WTC11 (cell line): ENCODE data around the gene TMCC2. TPM values are rescaled to one million over a fixed set of nuclear protein-coding genes. Genes with fewer than 3 reads are reported as not detected.

Experiments
- ATAC-seq: fragments of 200-7000 bp; cut with Tn5 transposase; 2 replicates; pipeline ENCODE4 v1.10.0; 2021; ENCODE audit warnings: mild to moderate bottlenecking, moderate library complexity
- Bru-seq: library from RNA; stranded (reverse); fragments of 400-500 nt; gene quantifications from one replicate; lab custom pipeline; 2021; lab: Mats Ljungman, UMichigan
- CTCF ChIA-PET: fragments of 300-600 bp; sonication (Branson Sonifier 250); formaldehyde crosslinking; loops from one replicate; lab custom pipeline; 2021; ENCODE audit warnings: antibody characterized with exemption; lab: Charles Lee
- POLR2A ChIA-PET: fragments of 350-600 bp; sonication (Branson Sonifier 250); formaldehyde crosslinking; loops from one replicate; lab custom pipeline; 2021; ENCODE audit warnings: antibody characterized with exemption; lab: Charles Lee
- DNase-seq: peaks from one replicate; pipeline ENCODE4 v3.0.0; 2021; ENCODE audit warnings: low spot score
- H3K27ac Mint-ChIP-seq: 2 replicates; pipeline ENCODE4 v1.8.0; 2021; ENCODE audit warnings: mixed read lengths
- H3K27me3 Mint-ChIP-seq: 2 replicates; pipeline ENCODE4 v1.8.0; 2021; ENCODE audit warnings: low read depth, mild to moderate bottlenecking, moderate library complexity, mixed read lengths
- H3K36me3 Mint-ChIP-seq: 2 replicates; pipeline ENCODE4 v1.8.0; 2021; ENCODE audit warnings: mixed read lengths
- H3K4me1 Mint-ChIP-seq: 2 replicates; pipeline ENCODE4 v1.8.0; 2022; ENCODE audit warnings: mixed read lengths
- H3K4me3 Mint-ChIP-seq: 2 replicates; pipeline ENCODE4 v1.8.0; 2021; ENCODE audit warnings: mild to moderate bottlenecking, moderate library complexity, mixed read lengths
- H3K9me3 Mint-ChIP-seq: 2 replicates; pipeline ENCODE4 v1.8.0; 2021; ENCODE audit warnings: mixed read lengths
- CBFB ChIP-seq: sonication (generic); formaldehyde crosslinking; IDR thresholded peaks from 2 replicates; pipeline ENCODE4 v1.8.1; 2022; ENCODE audit warnings: mild to moderate bottlenecking, low read depth, missing genetic modification reagents
- FOXK1 ChIP-seq: sonication (generic); formaldehyde crosslinking; IDR thresholded peaks from 2 replicates; pipeline ENCODE4 v1.8.0; 2022; ENCODE audit warnings: mild to moderate bottlenecking, moderate library complexity, missing genetic modification reagents
- FOXP1 ChIP-seq: sonication (generic); formaldehyde crosslinking; IDR thresholded peaks from 2 replicates; pipeline ENCODE4 v1.8.0; 2022; ENCODE audit warnings: missing genetic modification reagents, mild to moderate bottlenecking, moderate library complexity, borderline replicate concordance
- GABPB1 ChIP-seq: sonication (generic); formaldehyde crosslinking; IDR thresholded peaks from 2 replicates; pipeline ENCODE4 v1.8.1; 2023; ENCODE audit warnings: mild to moderate bottlenecking, missing genetic modification reagents
- GRHL2 ChIP-seq: fragments of 250-450 bp; sonication (Bioruptor Pico); IDR thresholded peaks from 2 replicates; pipeline ENCODE4 v1.8.0; 2022; ENCODE audit warnings: mild to moderate bottlenecking, moderate library complexity; ENCODE audit not compliant: insufficient replicate concordance, severe bottlenecking
- MYBL2 ChIP-seq: sonication (generic); formaldehyde crosslinking; IDR thresholded peaks from 2 replicates; pipeline ENCODE4 v1.8.1; 2023; ENCODE audit warnings: mild to moderate bottlenecking, moderate library complexity, missing genetic modification reagents
- NFE2L1 ChIP-seq: sonication (generic); formaldehyde crosslinking; IDR thresholded peaks from 2 replicates; pipeline ENCODE4 v1.8.1; 2023; ENCODE audit warnings: missing genetic modification reagents
- NFYB ChIP-seq: sonication (generic); formaldehyde crosslinking; conservative IDR thresholded peaks from 2 replicates; pipeline ENCODE4 v1.8.0; 2022; ENCODE audit warnings: low read depth, missing genetic modification reagents
- OVOL2 ChIP-seq: fragments of 250-450 bp; sonication (Bioruptor Pico); IDR thresholded peaks from 2 replicates; pipeline ENCODE4 v1.9.0; 2021; ENCODE audit warnings: mild to moderate bottlenecking, borderline replicate concordance
- RELA ChIP-seq: sonication (generic); formaldehyde crosslinking; IDR thresholded peaks from 2 replicates; pipeline ENCODE4 v1.8.1; 2022; ENCODE audit warnings: missing genetic modification reagents, mild to moderate bottlenecking, borderline replicate concordance
- SP1 ChIP-seq: sonication (generic); formaldehyde crosslinking; conservative IDR thresholded peaks from 2 replicates; pipeline ENCODE4 v1.8.1; 2022; ENCODE audit warnings: missing genetic modification reagents
- ZBTB21 ChIP-seq: sonication (generic); formaldehyde crosslinking; IDR thresholded peaks from 2 replicates; pipeline ENCODE4 v1.8.1; 2023; ENCODE audit warnings: mild to moderate bottlenecking, missing genetic modification reagents, borderline replicate concordance
- ZNF138 ChIP-seq: sonication (generic); formaldehyde crosslinking; conservative IDR thresholded peaks from 2 replicates; pipeline ENCODE4 v1.8.1; 2022; ENCODE audit warnings: mild to moderate bottlenecking, moderate library complexity, missing genetic modification reagents
- ZNF416 ChIP-seq: fragments of 250-450 bp; sonication (Bioruptor Pico); IDR thresholded peaks from 2 replicates; pipeline ENCODE4 v1.9.0; 2021; ENCODE audit warnings: mild to moderate bottlenecking, inconsistent platforms
- long read RNA-seq, 3 experiments: library from RNA in 1 of 3; library from capped mRNA in 1 of 3; library from polyadenylated mRNA in 1 of 3; unstranded in 2 of 3; stranded (forward) in 1 of 3; transcript quantifications; one replicate each; pipeline ENCODE4 v2.0.0, GENCODE V29; 2021
- total RNA-seq: library from RNA; stranded (reverse); gene quantifications from 3 replicates; pipeline ENCODE4 v1.2.3, GENCODE V29; 2021
- TF ChIP-seq, protein P1 (sequence below): sonication (generic); formaldehyde crosslinking; IDR thresholded peaks from 2 replicates; pipeline ENCODE4 v1.8.0; 2022; ENCODE audit warnings: mild to moderate bottlenecking, missing genetic modification reagents
- TF ChIP-seq, protein P2 (sequence below): sonication (generic); formaldehyde crosslinking; IDR thresholded peaks from 2 replicates; pipeline ENCODE4 v1.8.1; 2022; ENCODE audit warnings: missing genetic modification reagents, borderline replicate concordance
- TF ChIP-seq, protein P3 (sequence below): sonication (generic); formaldehyde crosslinking; IDR thresholded peaks from 2 replicates; pipeline ENCODE4 v1.8.0; 2022; ENCODE audit warnings: mild to moderate bottlenecking, missing genetic modification reagents
- TF ChIP-seq, protein P4 (sequence below): sonication (generic); formaldehyde crosslinking; IDR thresholded peaks from 2 replicates; pipeline ENCODE4 v1.8.1; 2023; ENCODE audit warnings: mild to moderate bottlenecking, missing genetic modification reagents, moderate library complexity
- TF ChIP-seq, protein P5 (sequence below): sonication (generic); formaldehyde crosslinking; IDR thresholded peaks from 2 replicates; pipeline ENCODE4 v1.8.1; 2023; ENCODE audit warnings: mild to moderate bottlenecking, missing genetic modification reagents, moderate library complexity
- TF ChIP-seq, protein P6 (sequence below): sonication (generic); formaldehyde crosslinking; IDR thresholded peaks from 2 replicates; pipeline ENCODE4 v1.8.1; 2022; ENCODE audit warnings: mild to moderate bottlenecking, moderate library complexity, missing genetic modification reagents
- TF ChIP-seq, protein P7 (sequence below): fragments of 250-450 bp; sonication (Bioruptor Pico); IDR thresholded peaks from 2 replicates; pipeline ENCODE4 v2.1.2; 2022; ENCODE audit warnings: mild to moderate bottlenecking, moderate library complexity
- TF ChIP-seq, protein P8 (sequence below): sonication (generic); formaldehyde crosslinking; IDR thresholded peaks from 2 replicates; pipeline ENCODE4 v1.8.0; 2022; ENCODE audit warnings: mild to moderate bottlenecking, missing genetic modification reagents
- TF ChIP-seq, protein P9 (sequence below): fragments of 250-450 bp; sonication (Bioruptor Pico); IDR thresholded peaks from 2 replicates; pipeline ENCODE4 v1.8.0; 2021; ENCODE audit warnings: mild to moderate bottlenecking

The TMCC2 gene, protein sequence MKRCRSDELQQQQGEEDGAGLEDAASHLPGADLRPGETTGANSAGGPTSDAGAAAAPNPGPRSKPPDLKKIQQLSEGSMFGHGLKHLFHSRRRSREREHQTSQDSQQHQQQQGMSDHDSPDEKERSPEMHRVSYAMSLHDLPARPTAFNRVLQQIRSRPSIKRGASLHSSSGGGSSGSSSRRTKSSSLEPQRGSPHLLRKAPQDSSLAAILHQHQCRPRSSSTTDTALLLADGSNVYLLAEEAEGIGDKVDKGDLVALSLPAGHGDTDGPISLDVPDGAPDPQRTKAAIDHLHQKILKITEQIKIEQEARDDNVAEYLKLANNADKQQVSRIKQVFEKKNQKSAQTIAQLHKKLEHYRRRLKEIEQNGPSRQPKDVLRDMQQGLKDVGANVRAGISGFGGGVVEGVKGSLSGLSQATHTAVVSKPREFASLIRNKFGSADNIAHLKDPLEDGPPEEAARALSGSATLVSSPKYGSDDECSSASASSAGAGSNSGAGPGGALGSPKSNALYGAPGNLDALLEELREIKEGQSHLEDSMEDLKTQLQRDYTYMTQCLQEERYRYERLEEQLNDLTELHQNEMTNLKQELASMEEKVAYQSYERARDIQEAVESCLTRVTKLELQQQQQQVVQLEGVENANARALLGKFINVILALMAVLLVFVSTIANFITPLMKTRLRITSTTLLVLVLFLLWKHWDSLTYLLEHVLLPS
- total RNA-seq = 9.5 to 11.2 TPM (median 11.2 TPM) in 3 replicates
- Bru-seq, nascent RNA = percentile 51 among the genes with signal in this experiment
- long read RNA-seq, experiment 1, transcript TMCC2-203 (5 exons, 3,738 nt) = major isoform, 45 of 59 reads
- long read RNA-seq, experiment 1, partial matches to known transcripts = 6 of 59 reads
- long read RNA-seq, experiment 1, other reads (novel, unspliced or antisense) = 8 of 59 reads
- long read RNA-seq, experiment 2, transcript TMCC2-203 (5 exons, 3,738 nt) = major isoform, 7 of 19 reads
- long read RNA-seq, experiment 2, partial matches to known transcripts = 5 of 19 reads
- long read RNA-seq, experiment 2, other reads (novel, unspliced or antisense) = 7 of 19 reads
- long read RNA-seq, experiment 3 = 0 reads

DNA sequence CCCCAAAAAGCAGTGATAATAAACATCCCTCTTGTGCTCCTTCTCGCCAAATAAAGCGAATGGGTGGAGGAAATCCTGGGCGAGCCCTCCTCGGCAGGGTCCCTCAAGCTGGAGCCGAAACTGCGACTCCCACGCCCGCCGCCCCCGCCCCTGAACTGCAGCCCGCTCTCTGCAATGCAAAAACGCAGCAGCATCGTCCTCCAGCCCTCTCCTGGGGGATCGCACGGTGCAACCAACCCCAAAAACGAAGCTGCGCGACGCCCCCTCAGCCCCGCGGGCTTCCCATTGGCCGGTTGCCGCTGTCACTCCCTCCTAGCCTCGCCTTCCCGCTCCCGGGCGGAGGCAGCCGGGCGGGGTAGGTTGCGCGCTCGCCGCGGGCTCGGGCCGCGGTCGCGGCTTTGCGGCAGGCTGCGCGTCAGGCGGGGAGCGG lies at the start of gene TMCC2:
TSS of gene TMCC2 (plus strand) at position 363 of the 430 bp plus-strand sequence. CDS start 619 bp downstream, outside the sequence.
- peak within 1 kb of the TSS; percentile 95 for H3K27ac Mint-ChIP-seq
- H3K36me3 Mint-ChIP-seq = no peaks in the 10 kb centered on the region
- CTCF ChIA-PET = interaction anchor here (0.7 to 5.1 kb wide), 29 partner anchors 8 to 480 kb away, joined by 3 to 166 read pairs (median 4); partner anchors contain the start of gene RBBP5
- H3K9me3 Mint-ChIP-seq = no peaks in the 10 kb centered on the region
- H3K4me3 Mint-ChIP-seq = peak within 1 kb of the TSS; percentile 82
- POLR2A ChIA-PET = interaction anchor here (0.5 to 2.8 kb wide), 12 partner anchors 13 to 258 kb away, joined by 3 to 16 read pairs (median 4); partner anchors contain the start of genes DSTYK and RBBP5
- DNase-seq = peak; percentile 97
- H3K4me1 Mint-ChIP-seq = peaks cover 34% of the 10 kb centered on the region
- peak; percentile 96 for ATAC-seq
- H3K27me3 Mint-ChIP-seq = peaks cover 15% of the 10 kb centered on the region
- TF ChIP-seq, protein P1, sequence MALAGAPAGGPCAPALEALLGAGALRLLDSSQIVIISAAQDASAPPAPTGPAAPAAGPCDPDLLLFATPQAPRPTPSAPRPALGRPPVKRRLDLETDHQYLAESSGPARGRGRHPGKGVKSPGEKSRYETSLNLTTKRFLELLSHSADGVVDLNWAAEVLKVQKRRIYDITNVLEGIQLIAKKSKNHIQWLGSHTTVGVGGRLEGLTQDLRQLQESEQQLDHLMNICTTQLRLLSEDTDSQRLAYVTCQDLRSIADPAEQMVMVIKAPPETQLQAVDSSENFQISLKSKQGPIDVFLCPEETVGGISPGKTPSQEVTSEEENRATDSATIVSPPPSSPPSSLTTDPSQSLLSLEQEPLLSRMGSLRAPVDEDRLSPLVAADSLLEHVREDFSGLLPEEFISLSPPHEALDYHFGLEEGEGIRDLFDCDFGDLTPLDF (CRISPR knock-in tag) = no peak
- TF ChIP-seq, protein P2, sequence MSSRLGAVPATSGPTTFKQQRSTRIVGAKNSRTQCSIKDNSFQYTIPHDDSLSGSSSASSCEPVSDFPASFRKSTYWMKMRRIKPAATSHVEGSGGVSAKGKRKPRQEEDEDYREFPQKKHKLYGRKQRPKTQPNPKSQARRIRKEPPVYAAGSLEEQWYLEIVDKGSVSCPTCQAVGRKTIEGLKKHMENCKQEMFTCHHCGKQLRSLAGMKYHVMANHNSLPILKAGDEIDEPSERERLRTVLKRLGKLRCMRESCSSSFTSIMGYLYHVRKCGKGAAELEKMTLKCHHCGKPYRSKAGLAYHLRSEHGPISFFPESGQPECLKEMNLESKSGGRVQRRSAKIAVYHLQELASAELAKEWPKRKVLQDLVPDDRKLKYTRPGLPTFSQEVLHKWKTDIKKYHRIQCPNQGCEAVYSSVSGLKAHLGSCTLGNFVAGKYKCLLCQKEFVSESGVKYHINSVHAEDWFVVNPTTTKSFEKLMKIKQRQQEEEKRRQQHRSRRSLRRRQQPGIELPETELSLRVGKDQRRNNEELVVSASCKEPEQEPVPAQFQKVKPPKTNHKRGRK (CRISPR knock-in tag) = no peak
- TF ChIP-seq RELA (CRISPR knock-in tag) (no peak), NFYB (CRISPR knock-in tag) (peak; percentile 98), SP1 (peak; percentile 96), ZNF416 (no peak), FOXK1 (CRISPR knock-in tag) (peak; percentile 81), ZNF138 (CRISPR knock-in tag) (no peak), CBFB (CRISPR knock-in tag) (peak; percentile 83; the same call in 1 of the 2 replicates), OVOL2 (CRISPR knock-in tag) (no peak), GABPB1 (CRISPR knock-in tag) (no peak), NFE2L1 (peak; percentile 59; the same call in 1 of the 2 replicates), FOXP1 (CRISPR knock-in tag) (peak; percentile 47; the same call in 1 of the 2 replicates), GRHL2 (CRISPR knock-in tag) (no peak), MYBL2 (CRISPR knock-in tag) (peak; percentile 61; the same call in 1 of the 2 replicates), ZBTB21 (CRISPR knock-in tag) (0 out of 2 replicates have a peak, but pooled peaks have one; percentile 48)
- TF ChIP-seq, protein P3, sequence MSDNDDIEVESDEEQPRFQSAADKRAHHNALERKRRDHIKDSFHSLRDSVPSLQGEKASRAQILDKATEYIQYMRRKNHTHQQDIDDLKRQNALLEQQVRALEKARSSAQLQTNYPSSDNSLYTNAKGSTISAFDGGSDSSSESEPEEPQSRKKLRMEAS = peak; percentile 53; the same call in 1 of the 2 replicates
- TF ChIP-seq, protein P4, sequence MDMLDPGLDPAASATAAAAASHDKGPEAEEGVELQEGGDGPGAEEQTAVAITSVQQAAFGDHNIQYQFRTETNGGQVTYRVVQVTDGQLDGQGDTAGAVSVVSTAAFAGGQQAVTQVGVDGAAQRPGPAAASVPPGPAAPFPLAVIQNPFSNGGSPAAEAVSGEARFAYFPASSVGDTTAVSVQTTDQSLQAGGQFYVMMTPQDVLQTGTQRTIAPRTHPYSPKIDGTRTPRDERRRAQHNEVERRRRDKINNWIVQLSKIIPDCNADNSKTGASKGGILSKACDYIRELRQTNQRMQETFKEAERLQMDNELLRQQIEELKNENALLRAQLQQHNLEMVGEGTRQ (CRISPR knock-in tag) = 0 out of 2 replicates have a peak, but pooled peaks have one; percentile 35
- TF ChIP-seq, protein P5, sequence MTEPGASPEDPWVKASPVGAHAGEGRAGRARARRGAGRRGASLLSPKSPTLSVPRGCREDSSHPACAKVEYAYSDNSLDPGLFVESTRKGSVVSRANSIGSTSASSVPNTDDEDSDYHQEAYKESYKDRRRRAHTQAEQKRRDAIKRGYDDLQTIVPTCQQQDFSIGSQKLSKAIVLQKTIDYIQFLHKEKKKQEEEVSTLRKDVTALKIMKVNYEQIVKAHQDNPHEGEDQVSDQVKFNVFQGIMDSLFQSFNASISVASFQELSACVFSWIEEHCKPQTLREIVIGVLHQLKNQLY (CRISPR knock-in tag) = no peak
- TF ChIP-seq, protein P6, sequence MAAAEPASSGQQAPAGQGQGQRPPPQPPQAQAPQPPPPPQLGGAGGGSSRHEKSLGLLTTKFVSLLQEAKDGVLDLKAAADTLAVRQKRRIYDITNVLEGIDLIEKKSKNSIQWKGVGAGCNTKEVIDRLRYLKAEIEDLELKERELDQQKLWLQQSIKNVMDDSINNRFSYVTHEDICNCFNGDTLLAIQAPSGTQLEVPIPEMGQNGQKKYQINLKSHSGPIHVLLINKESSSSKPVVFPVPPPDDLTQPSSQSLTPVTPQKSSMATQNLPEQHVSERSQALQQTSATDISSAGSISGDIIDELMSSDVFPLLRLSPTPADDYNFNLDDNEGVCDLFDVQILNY = peak; percentile 94
- TF ChIP-seq, protein P7, sequence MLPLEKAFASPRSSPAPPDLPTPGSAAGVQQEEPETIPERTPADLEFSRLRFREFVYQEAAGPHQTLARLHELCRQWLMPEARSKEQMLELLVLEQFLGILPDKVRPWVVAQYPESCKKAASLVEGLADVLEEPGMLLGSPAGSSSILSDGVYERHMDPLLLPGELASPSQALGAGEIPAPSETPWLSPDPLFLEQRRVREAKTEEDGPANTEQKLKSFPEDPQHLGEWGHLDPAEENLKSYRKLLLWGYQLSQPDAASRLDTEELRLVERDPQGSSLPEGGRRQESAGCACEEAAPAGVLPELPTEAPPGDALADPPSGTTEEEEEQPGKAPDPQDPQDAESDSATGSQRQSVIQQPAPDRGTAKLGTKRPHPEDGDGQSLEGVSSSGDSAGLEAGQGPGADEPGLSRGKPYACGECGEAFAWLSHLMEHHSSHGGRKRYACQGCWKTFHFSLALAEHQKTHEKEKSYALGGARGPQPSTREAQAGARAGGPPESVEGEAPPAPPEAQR (CRISPR knock-in tag) = no peak
- TF ChIP-seq, protein P8, sequence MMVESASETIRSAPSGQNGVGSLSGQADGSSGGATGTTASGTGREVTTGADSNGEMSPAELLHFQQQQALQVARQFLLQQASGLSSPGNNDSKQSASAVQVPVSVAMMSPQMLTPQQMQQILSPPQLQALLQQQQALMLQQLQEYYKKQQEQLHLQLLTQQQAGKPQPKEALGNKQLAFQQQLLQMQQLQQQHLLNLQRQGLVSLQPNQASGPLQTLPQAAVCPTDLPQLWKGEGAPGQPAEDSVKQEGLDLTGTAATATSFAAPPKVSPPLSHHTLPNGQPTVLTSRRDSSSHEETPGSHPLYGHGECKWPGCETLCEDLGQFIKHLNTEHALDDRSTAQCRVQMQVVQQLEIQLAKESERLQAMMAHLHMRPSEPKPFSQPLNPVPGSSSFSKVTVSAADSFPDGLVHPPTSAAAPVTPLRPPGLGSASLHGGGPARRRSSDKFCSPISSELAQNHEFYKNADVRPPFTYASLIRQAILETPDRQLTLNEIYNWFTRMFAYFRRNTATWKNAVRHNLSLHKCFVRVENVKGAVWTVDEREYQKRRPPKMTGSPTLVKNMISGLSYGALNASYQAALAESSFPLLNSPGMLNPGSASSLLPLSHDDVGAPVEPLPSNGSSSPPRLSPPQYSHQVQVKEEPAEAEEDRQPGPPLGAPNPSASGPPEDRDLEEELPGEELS (CRISPR knock-in tag) = peak; percentile 19; the same call in 1 of the 2 replicates
- TF ChIP-seq, protein P9, sequence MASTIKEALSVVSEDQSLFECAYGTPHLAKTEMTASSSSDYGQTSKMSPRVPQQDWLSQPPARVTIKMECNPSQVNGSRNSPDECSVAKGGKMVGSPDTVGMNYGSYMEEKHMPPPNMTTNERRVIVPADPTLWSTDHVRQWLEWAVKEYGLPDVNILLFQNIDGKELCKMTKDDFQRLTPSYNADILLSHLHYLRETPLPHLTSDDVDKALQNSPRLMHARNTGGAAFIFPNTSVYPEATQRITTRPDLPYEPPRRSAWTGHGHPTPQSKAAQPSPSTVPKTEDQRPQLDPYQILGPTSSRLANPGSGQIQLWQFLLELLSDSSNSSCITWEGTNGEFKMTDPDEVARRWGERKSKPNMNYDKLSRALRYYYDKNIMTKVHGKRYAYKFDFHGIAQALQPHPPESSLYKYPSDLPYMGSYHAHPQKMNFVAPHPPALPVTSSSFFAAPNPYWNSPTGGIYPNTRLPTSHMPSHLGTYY (CRISPR knock-in tag) = no peak
